Epithelial cell of esophagus (primary cell): ENCODE results near the gene FKBP5.

Experiments used
- DNase-seq: peaks from one replicate; pipeline ENCODE4 v3.0.0; 2010; ENCODE audit warnings: low read depth
- H3K4me3 ChIP-seq: 2 replicates; pipeline ENCODE4 v1.5.1; 2011; ENCODE audit warnings: mild to moderate bottlenecking, low read length, control low read depth
- TF ChIP-seq, protein P1 (sequence below): IDR thresholded peaks from 2 replicates; pipeline ENCODE4 v1.5.1; 2011; ENCODE audit warnings: low read depth, mild to moderate bottlenecking, low read length, control low read depth, inconsistent platforms; ENCODE audit not compliant: insufficient read depth; ENCODE audit errors: missing control alignments

Gene FKBP5

DNA sequence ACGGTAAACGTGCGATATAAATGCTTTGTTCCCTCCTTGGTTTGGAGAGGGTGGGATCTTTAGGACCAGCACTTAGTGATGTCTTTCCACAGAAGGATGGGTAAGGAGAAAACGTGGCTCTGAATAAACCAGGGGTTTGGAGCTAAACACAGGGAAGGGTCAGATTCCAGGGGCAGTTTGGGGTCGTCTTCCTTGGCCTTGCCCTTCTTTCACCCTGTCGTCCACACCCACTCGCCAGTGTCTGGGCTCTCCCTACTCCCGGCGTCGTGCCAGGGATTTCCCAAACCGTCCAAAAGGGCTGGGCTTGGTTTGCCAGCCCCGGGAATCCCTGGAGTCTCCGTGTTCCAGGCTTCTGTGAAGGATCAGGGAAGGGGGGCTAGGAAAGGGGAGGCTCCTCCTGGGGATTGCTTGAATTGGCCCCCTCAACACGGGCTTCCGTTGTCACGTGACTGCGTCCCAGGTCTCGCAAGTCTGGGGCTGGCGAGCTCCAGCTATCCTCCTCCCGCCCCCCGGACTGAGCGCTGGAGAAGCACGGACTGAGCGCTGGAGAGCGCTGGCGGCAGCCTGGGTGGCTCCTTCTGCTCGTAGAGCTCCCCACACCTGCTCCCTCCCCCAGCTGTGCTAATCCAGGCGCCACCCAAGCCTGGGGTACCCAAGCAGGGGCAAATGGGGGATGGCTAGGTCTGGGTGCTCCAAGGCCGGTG is 38.7 kb upstream of the FKBP5 start:
- peak; percentile 46 for DNase-seq
- TF ChIP-seq, protein P1, sequence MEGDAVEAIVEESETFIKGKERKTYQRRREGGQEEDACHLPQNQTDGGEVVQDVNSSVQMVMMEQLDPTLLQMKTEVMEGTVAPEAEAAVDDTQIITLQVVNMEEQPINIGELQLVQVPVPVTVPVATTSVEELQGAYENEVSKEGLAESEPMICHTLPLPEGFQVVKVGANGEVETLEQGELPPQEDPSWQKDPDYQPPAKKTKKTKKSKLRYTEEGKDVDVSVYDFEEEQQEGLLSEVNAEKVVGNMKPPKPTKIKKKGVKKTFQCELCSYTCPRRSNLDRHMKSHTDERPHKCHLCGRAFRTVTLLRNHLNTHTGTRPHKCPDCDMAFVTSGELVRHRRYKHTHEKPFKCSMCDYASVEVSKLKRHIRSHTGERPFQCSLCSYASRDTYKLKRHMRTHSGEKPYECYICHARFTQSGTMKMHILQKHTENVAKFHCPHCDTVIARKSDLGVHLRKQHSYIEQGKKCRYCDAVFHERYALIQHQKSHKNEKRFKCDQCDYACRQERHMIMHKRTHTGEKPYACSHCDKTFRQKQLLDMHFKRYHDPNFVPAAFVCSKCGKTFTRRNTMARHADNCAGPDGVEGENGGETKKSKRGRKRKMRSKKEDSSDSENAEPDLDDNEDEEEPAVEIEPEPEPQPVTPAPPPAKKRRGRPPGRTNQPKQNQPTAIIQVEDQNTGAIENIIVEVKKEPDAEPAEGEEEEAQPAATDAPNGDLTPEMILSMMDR: no peak

DNA sequence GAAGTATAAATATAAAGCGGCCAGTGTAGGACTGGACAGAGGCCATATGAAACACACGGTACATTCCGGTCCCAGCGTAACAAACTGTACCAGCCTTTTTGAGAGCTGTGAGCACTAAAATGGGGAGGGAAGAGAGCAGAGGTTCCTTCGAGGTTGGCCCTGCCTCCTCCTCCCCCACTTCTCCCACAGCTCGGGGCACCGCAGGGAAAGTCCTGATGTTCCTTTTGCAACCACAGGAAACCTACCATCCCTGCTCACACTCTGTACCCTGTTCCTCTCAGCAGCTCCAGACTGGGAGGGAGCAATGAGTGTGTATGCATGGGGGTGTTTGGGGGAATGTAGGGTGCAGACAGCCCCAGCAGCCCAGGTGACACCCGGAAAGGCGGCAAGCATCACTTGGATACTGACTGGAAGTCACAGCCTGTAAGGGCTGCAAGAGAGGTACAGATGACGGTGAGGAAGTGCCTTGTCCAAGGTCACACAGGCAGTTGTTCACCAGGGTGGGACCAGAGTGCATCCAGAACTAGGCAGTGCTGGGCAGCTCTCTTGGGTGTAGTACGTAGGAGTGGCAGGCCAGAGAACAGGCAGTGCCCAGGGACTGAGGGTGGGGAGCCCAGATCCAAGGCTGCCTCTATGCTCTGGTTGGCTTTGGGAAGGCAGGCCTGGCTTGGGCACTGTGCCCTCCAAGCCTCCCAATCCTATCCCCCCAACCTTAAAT is 37.2 kb upstream of the FKBP5 start:
- DNase-seq: no peak
- TF ChIP-seq, protein P1: no peak
- H3K4me3 ChIP-seq: no peak overlapping the region

More for the DNA sequence above, 38.7 kb upstream of the FKBP5 start:
- peak overlapping the region; percentile 41 for H3K4me3 ChIP-seq

DNA sequence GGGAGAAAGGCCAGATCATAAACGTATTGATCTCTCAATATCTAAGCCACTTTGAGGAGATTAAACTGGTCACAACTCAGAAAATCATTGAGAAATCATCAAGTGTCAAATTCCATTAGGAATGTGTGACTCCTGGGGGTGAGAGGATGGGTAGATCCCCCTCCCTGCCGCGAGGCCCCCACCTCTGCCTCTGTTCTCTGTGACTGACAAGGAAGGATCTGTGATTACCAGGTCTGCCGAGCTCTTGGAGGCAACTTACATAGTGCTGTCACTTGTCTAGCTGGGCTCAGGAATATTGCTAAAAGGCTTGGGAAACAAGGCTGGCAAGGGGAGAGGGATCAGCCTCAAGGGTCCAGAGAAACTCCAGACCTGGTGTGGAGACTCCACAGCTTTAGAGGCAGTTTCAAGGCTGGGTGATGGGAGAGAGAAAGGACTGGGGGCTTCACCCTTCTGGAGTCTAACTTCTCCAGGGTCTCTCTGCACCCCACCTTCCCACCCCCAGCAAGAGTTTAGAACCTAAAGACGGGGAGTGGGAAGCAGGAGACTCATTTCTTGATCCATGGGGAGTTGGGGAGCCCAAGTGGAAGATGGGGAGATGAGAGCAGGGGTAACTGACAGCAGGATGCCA is 36.5 kb upstream of the FKBP5 start:
- DNase-seq: no peak
- TF ChIP-seq, protein P1: no peak
- no peak overlapping the region for H3K4me3 ChIP-seq

DNA sequence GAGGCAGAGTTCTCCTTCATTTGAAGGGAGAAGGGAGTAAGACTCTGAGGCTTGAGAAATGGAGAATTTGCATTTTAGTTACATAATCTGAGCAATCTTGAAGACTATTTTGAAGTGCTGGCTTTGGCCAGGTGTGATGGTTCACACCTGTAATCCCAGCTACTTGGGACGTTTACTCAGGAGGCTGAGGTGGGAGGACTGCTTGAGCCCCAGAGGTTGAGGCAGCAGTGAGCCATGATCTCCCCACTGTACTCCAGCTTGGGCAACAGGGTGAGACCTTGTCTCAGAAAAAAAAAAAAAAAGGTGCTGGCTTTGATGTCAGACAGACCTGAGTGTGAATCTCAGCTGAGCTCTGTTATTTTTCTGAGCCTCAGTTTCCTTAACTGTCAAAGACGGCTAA is 35.8 kb upstream of the FKBP5 start:
- no peak overlapping the region for H3K4me3 ChIP-seq
- DNase-seq: no peak
- TF ChIP-seq, protein P1: no peak

DNA sequence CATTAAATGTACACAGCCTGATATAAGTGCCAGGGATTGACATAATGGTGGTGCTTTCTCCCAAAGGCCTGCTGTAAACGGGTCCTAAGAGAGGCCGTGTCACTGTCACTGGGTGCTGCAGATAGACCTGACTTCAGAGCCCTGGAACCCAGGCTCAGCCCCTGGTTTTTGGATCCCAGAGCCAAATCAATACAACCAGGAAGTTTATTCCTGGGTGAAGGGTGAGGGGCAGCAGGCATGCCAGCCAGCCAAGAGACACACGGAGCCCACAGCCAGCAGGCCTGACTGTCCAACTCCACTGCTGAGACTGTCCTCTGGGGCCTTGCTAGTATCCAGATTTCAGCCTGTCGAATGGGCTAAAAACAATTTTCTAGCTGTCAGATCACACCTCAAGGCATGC is 35.3 kb upstream of the FKBP5 start:
- DNase-seq: no peak
- TF ChIP-seq, protein P1: no peak
- H3K4me3 ChIP-seq: no peak overlapping the region

DNA sequence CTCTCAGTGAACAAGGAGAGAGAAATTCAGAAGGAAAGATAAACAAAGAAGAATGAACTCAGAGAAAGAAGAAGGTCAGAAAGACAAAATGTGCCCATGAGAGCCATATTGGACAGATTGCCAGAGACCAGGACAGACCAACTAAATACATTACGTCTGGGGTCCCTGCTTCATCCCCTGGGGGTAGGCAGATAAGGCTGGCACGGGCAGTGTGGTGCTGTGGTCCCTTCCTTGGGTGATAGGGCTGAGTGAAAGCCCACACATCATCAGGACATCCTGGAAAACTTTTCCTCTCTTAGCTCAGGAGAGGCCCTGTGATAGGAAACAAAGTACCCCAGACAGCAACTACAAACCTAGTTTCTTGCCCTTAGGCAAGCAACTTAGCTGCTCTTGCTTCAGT is 34.9 kb upstream of the FKBP5 start:
- TF ChIP-seq, protein P1: no peak
- DNase-seq: no peak
- H3K4me3 ChIP-seq: no peak overlapping the region
